ENCODE results near the gene MAP1S.

Gene MAP1S

GRCh38 chr19:17735410-17735809, 16.1 kb downstream of the MAP1S start:
- H3K4me1 Mint-ChIP-seq (ENCODE audit: low read depth) = peaks cover 93% of the 10 kb centered on the region
- intact Hi-C loops (cut with micrococcal nuclease) = loop anchor here (2.0 kb wide), 1 partner anchor 15 kb away; no protein-coding TSS in a partner anchor
- H3K4me3 Mint-ChIP-seq = peak overlapping the region; percentile 32
- no peaks in the 10 kb centered on the region for H3K9me3 Mint-ChIP-seq
- H3K27me3 Mint-ChIP-seq = no peaks in the 10 kb centered on the region
- H3K36me3 Mint-ChIP-seq (ENCODE audit: low read depth) = peaks cover 84% of the 10 kb centered on the region
- H3K27ac Mint-ChIP-seq = peak overlapping the region; percentile 85

- no peaks in the 10 kb centered on the region for H3K27me3 Mint-ChIP-seq
- H3K4me3 Mint-ChIP-seq = no peak overlapping the region
- intact Hi-C loops (cut with micrococcal nuclease) = no loop called here
- H3K36me3 Mint-ChIP-seq (ENCODE audit: low read depth) = peaks cover 61% of the 10 kb centered on the region
- peaks cover 93% of the 10 kb centered on the region for H3K4me1 Mint-ChIP-seq (ENCODE audit: low read depth)
- H3K9me3 Mint-ChIP-seq = no peaks in the 10 kb centered on the region
- peak overlapping the region; percentile 89 for H3K27ac Mint-ChIP-seq
Measured at GRCh38 chr19:17737690-17738153, 18.4 kb downstream of the MAP1S start.

GRCh38 chr19:17739121-17739875, 20.0 kb downstream of the MAP1S start:
- H3K27me3 Mint-ChIP-seq = no peaks in the 10 kb centered on the region
- H3K4me1 Mint-ChIP-seq (ENCODE audit: low read depth) = peaks cover 90% of the 10 kb centered on the region
- peak overlapping the region; percentile 89 for H3K27ac Mint-ChIP-seq
- H3K9me3 Mint-ChIP-seq = no peaks in the 10 kb centered on the region
- intact Hi-C loops (cut with micrococcal nuclease) = no loop called here
- peaks cover 45% of the 10 kb centered on the region for H3K36me3 Mint-ChIP-seq (ENCODE audit: low read depth)
- peak overlapping the region; percentile 5 for H3K4me3 Mint-ChIP-seq

DNA sequence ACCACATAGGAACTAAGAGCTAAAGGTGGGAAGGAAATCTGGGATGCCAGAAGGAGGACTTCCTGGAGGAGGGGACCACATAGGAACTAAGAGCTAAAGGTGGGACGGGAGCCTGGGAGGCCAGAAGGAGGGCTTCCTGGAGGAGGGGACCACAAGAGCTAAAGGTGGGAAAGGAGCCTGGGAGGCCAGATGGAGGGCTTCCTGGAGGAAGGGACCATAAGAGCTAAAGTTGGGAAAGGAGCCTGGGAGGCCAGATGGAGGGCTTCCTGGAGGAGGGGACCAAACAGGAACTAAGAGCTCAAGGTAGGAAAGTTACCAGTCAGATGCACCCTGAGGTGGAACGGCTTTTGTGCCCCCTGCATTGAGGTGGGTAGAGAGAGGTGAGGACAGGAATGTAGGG, 22.2 kb downstream of the MAP1S start:
- Mint-ChIP-seq H3K9me3 (no peaks in the 10 kb centered on the region), H3K4me1 (ENCODE audit: low read depth) (peaks cover 85% of the 10 kb centered on the region), H3K36me3 (ENCODE audit: low read depth) (peaks cover 24% of the 10 kb centered on the region), H3K4me3 (no peak overlapping the region), H3K27me3 (no peaks in the 10 kb centered on the region), H3K27ac (peak overlapping the region; percentile 60)
- intact Hi-C loops (cut with micrococcal nuclease) = no loop called here

GRCh38 chr19:17743874-17744580, 24.7 kb downstream of the MAP1S start:
- H3K4me3 Mint-ChIP-seq = no peak overlapping the region
- H3K4me1 Mint-ChIP-seq (ENCODE audit: low read depth) = peaks cover 74% of the 10 kb centered on the region
- no peaks in the 10 kb centered on the region for H3K9me3 Mint-ChIP-seq
- intact Hi-C loops (cut with micrococcal nuclease) = no loop called here
- H3K27me3 Mint-ChIP-seq = no peaks in the 10 kb centered on the region
- H3K36me3 Mint-ChIP-seq (ENCODE audit: low read depth) = peaks cover 6% of the 10 kb centered on the region
- H3K27ac Mint-ChIP-seq = peak overlapping the region; percentile 86

DNA sequence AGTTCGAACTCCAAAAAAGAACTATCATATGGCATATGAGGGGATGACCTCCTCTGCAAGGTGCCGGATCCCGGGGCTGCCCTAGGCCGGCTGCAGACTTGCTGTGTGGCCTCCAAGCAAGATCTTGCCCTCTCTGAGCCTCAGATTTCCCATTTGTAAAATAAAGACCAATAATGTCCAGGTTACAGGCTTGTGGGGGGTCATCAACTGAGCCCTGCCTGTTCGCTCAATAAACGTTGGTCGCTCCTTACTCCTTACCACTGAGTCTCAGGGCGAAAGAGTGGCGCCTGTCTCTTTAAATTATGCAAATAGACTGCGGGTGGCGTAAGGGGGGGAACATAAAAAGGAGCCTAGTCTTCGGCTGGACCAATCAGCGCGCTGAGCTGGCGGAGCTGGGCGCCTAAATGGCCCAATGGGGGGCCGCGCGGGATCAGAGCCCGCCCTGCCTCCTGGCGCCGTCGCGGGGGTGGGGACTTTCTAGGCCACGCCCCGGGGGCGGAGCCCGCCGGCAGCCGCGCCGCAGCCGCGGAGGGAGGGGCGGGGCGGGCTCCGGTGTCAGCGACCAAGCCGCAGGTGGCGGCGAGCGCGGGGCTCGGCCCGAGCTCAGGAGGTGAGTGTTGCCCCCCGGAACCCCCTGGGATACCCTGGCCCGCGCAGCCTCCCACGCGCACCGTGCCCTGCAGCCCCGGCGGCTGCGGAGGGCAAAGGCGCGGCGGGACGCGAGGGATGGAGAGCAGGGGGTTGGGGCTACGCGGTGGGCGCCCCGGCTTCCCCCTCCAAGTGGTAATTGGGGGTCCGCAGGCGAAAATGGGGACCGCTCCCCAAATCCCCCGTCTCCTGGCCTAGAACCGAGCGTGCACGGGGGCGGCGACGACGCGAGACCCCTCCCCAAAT, 28.2 kb downstream of the MAP1S start:
- H3K4me1 Mint-ChIP-seq (ENCODE audit: low read depth) = peaks cover 76% of the 10 kb centered on the region
- intact Hi-C loops (cut with micrococcal nuclease) = no loop called here
- H3K27ac Mint-ChIP-seq = peak overlapping the region; percentile 92
- H3K36me3 Mint-ChIP-seq (ENCODE audit: low read depth) = peaks cover 13% of the 10 kb centered on the region
- peak overlapping the region; percentile 89 for H3K4me3 Mint-ChIP-seq
- H3K27me3 Mint-ChIP-seq = no peaks in the 10 kb centered on the region
- no peaks in the 10 kb centered on the region for H3K9me3 Mint-ChIP-seq

DNA sequence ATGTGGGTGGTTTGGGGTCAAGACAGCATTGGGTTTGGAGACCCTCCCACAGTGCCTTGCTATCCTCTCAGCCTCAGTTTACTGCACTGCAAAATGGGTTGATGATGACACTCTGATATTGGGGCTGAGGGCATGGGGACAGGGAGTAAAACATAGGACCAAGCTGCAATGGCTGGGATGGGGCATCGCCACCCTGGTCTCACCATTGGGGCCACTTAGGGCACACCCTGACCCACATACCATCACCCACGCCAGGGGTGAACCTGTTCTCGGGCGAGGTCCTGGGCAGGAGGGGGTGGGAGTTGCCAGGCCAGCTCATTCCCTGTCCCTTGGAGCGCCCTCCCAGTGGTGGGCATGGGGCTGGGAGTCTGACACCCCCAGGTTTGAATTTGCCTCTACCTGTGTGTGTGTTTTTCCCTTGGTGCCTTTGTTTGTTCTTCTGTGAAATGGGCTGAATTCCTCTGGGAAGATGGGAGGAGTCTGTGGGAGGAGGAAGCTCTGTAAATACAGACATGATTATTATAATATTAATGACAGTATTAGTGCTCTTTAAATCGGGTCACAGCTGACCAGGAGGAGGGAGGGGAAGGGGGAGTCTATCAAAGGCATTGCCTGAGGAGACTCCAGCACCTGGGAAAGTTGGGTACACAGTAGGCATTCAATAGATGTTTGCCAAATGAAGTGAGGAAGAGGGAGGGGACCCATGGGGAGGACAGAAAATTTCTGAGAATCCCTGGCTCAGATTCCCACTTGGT, 29.8 kb downstream of the MAP1S start:
- H3K4me1 Mint-ChIP-seq (ENCODE audit: low read depth) = peaks cover 75% of the 10 kb centered on the region
- H3K9me3 Mint-ChIP-seq = no peaks in the 10 kb centered on the region
- H3K27ac Mint-ChIP-seq = peak overlapping the region; percentile 92
- no peaks in the 10 kb centered on the region for H3K27me3 Mint-ChIP-seq
- intact Hi-C loops (cut with micrococcal nuclease) = no loop called here
- peak overlapping the region; percentile 89 for H3K4me3 Mint-ChIP-seq
- peaks cover 24% of the 10 kb centered on the region for H3K36me3 Mint-ChIP-seq (ENCODE audit: low read depth)

DNA sequence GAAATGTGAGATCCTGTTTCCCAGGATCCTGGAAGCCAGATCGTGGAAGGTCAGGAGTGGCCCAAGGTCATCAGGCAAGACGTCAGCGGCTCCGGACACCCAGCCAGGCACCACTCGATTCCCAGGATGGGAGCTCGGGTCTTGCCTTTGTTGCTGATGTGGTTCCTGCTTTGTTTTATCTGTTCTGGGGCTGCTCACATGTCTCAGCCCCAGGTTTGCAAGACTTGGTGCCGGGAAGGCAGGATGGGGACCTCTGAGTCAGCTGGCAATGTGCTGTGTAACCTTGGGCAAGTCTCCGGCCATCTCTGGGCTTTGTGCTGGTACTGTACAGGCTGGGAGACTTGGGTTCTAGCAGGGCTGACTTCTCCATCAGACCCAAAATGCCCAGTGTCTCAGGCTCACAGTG, 30.6 kb downstream of the MAP1S start:
- H3K27me3 Mint-ChIP-seq = no peaks in the 10 kb centered on the region
- H3K4me1 Mint-ChIP-seq (ENCODE audit: low read depth) = peaks cover 75% of the 10 kb centered on the region
- intact Hi-C loops (cut with micrococcal nuclease) = loop anchor here (5.0 kb wide), 1 partner anchor 33 kb away; the partner anchor contains the start of gene MAP1S
- peak overlapping the region; percentile 89 for H3K4me3 Mint-ChIP-seq
- H3K9me3 Mint-ChIP-seq = no peaks in the 10 kb centered on the region
- H3K27ac Mint-ChIP-seq = peak overlapping the region; percentile 92
- H3K36me3 Mint-ChIP-seq (ENCODE audit: low read depth) = peaks cover 33% of the 10 kb centered on the region

GRCh38 chr19:17751103-17751911, 32.0 kb downstream of the MAP1S start, which contains the start of gene FCHO1:
Gene FCHO1, plus strand, starts transcription at chr19:17751477. Its CDS starts 3,688 bp downstream, at chr19:17755165.
- H3K4me1 Mint-ChIP-seq (ENCODE audit: low read depth) = peaks cover 81% of the 10 kb centered on the region
- peaks cover 47% of the 10 kb centered on the region for H3K36me3 Mint-ChIP-seq (ENCODE audit: low read depth)
- H3K4me3 Mint-ChIP-seq = peak within 1 kb of the TSS; percentile 89
- H3K9me3 Mint-ChIP-seq = no peaks in the 10 kb centered on the region
- intact Hi-C loops (cut with micrococcal nuclease) = loop anchor here (5.0 kb wide), 1 partner anchor 34 kb away; the partner anchor contains the start of gene MAP1S
- H3K27me3 Mint-ChIP-seq = no peaks in the 10 kb centered on the region
- peak within 1 kb of the TSS; percentile 92 for H3K27ac Mint-ChIP-seq

DNA sequence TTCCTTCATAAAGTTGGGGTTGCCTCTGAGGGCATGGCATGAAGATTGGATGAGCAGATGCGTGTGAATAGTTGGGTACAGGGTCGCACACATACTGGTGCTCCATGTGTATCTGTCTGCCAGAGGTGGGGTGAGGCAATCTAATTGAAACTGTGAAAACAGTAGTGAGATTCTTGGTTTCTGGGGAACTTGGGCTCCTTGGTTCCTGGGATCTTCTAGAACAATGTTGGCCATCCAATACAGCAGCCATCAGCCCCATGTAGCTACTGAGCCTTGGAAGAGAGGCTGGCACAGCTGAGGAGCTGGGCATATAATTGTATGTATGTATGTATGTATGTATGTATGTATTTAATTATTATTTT, 32.6 kb downstream of the MAP1S start:
- intact Hi-C loops (cut with micrococcal nuclease) = loop anchor here (5.0 kb wide), 1 partner anchor 35 kb away; the partner anchor contains the start of gene MAP1S
- Mint-ChIP-seq H3K9me3 (no peaks in the 10 kb centered on the region), H3K27ac (peak overlapping the region; percentile 92), H3K4me1 (ENCODE audit: low read depth) (peaks cover 79% of the 10 kb centered on the region), H3K27me3 (no peaks in the 10 kb centered on the region), H3K4me3 (peak overlapping the region; percentile 89), H3K36me3 (ENCODE audit: low read depth) (peaks cover 52% of the 10 kb centered on the region)

DNA sequence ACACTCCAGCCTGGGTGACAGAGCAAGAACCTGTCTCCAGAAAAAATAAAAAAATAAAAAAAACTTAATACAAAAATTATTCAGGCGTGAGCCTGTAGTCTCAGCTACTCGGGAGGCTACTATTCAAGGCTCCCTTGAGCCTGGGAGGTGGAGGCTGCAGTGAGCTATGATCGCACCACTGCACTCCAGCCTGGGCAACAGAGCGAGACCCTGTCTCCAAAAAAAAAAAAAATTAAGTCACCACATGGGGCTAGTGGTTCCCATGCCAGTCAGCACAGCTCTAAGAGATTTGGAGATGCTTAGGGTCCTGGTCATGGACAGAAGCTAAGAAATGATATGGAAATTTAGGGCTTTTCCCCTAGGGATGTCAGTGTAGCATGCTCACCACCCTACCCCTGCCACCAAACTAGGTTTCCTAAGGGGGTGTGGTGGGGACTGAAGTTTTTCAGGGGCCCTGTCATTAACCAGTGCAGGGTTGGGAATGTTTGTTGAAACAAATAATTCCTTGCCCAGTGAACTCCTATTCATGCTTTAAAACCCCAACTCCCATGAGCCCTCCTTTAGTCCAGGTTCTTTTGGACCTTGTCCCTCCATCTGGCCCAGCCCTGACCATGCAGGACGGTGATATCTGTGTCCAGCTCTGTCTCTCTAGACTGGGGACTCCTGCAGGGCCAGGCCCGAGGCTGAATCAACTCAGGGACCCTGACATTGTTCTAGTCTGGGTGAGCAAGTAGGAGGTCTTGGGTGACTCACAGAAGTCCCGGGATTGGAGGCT, 33.8 kb downstream of the MAP1S start:
- Mint-ChIP-seq H3K27me3 (no peaks in the 10 kb centered on the region), H3K4me3 (no peak overlapping the region), H3K36me3 (ENCODE audit: low read depth) (peaks cover 62% of the 10 kb centered on the region), H3K9me3 (no peaks in the 10 kb centered on the region), H3K4me1 (ENCODE audit: low read depth) (peaks cover 84% of the 10 kb centered on the region), H3K27ac (peak overlapping the region; percentile 74)
- intact Hi-C loops (cut with micrococcal nuclease) = loop anchor here (5.0 kb wide), 1 partner anchor 36 kb away; the partner anchor contains the start of gene MAP1S

GRCh38 chr19:17753976-17754375, 34.7 kb downstream of the MAP1S start:
- Mint-ChIP-seq H3K27ac (peak overlapping the region; percentile 74), H3K36me3 (ENCODE audit: low read depth) (peaks cover 67% of the 10 kb centered on the region), H3K4me1 (ENCODE audit: low read depth) (peaks cover 79% of the 10 kb centered on the region), H3K4me3 (no peak overlapping the region), H3K9me3 (no peaks in the 10 kb centered on the region), H3K27me3 (no peaks in the 10 kb centered on the region)
- intact Hi-C loops (cut with micrococcal nuclease) = loop anchor here (5.0 kb wide), 1 partner anchor 37 kb away; the partner anchor contains the start of gene MAP1S
